HepG2 (cell line): ENCODE results near the gene ZNF189. TPM values are rescaled to one million over a fixed set of nuclear protein-coding genes. Genes with fewer than 3 reads are reported as not detected.

ENCODE experiments used
- AGO2 ChIP-seq: fragments of 200-400 bp; formaldehyde crosslinking; optimal IDR thresholded peaks from 2 replicates; pipeline ENCODE3; 2017; ENCODE audit warnings: mild to moderate bottlenecking, low read depth, low read length, moderate library complexity
- ARID2 ChIP-seq: sonication (generic); formaldehyde crosslinking; IDR thresholded peaks from 2 replicates; pipeline ENCODE4 v1.8.1; 2022; ENCODE audit warnings: mild to moderate bottlenecking, missing genetic modification reagents, borderline replicate concordance
- ASH2L ChIP-seq: fragments of 300-600, 200-600 bp; sonication (generic); IDR thresholded peaks from 2 replicates; pipeline ENCODE4 v1.7.0; 2017; ENCODE audit warnings: low read depth, mild to moderate bottlenecking, moderate library complexity, mixed read lengths, low read length; ENCODE audit not compliant: insufficient read length
- BRD4 ChIP-seq: sonication (generic); formaldehyde crosslinking; IDR thresholded peaks from 2 replicates; pipeline ENCODE4 v1.4.0; 2020; ENCODE audit warnings: missing genetic modification reagents
- HNRNPH1 ChIP-seq: fragments of 200-400 bp; formaldehyde crosslinking; optimal IDR thresholded peaks from 2 replicates; pipeline ENCODE3; 2017; ENCODE audit warnings: mild to moderate bottlenecking, low read depth, low read length
- HNRNPL ChIP-seq: fragments of 200-400 bp; formaldehyde crosslinking; IDR thresholded peaks from 2 replicates; pipeline ENCODE4 v1.6.1; 2017; ENCODE audit warnings: mild to moderate bottlenecking, low read depth, low read length
- MBNL3 ChIP-seq: fragments of 250-450 bp; sonication (Bioruptor Pico); conservative IDR thresholded peaks from 2 replicates; pipeline ENCODE4 v1.8.0; 2022; ENCODE audit warnings: mild to moderate bottlenecking, inconsistent platforms
- NAIF1 ChIP-seq: sonication (generic); formaldehyde crosslinking; IDR thresholded peaks from 2 replicates; pipeline ENCODE4 v1.5.0; 2020; ENCODE audit warnings: mild to moderate bottlenecking, missing genetic modification reagents, borderline replicate concordance
- RBM39 ChIP-seq: fragments of 200-400 bp; formaldehyde crosslinking; IDR thresholded peaks from one replicate; pipeline ENCODE4 v1.6.1; 2018; ENCODE audit warnings: antibody characterized with exemption, mild to moderate bottlenecking, low read depth, low read length; ENCODE audit not compliant: poor library complexity, severe bottlenecking
- ZBTB8A ChIP-seq: sonication (generic); formaldehyde crosslinking; IDR thresholded peaks from 2 replicates; pipeline ENCODE4 v1.4.0; 2020; ENCODE audit warnings: mild to moderate bottlenecking, low read depth, missing genetic modification reagents, borderline replicate concordance
- ZFP36 ChIP-seq: fragments of 150-350 bp; IDR thresholded peaks from 2 replicates; pipeline ENCODE4 v1.6.1; 2018; ENCODE audit warnings: borderline replicate concordance, low read length, low read depth; ENCODE audit not compliant: partially characterized antibody
- ZNF281 ChIP-seq: sonication (generic); formaldehyde crosslinking; IDR thresholded peaks from 2 replicates; pipeline ENCODE4 v1.4.0; 2020; ENCODE audit warnings: missing genetic modification reagents, borderline replicate concordance
- ZNF580 ChIP-seq: IDR thresholded peaks from 2 replicates; pipeline ENCODE4 v1.6.1; 2016; ENCODE audit warnings: low read depth, borderline replicate concordance
- ZNF83 ChIP-seq: sonication (generic); formaldehyde crosslinking; IDR thresholded peaks from 2 replicates; pipeline ENCODE4 v1.4.0; 2020; ENCODE audit warnings: missing genetic modification reagents, mild to moderate bottlenecking, borderline replicate concordance
- polyA plus RNA-seq, 8 experiments: library from polyadenylated mRNA; depleted of rRNA in 3 of 8; stranded (reverse) in 7 of 8; unstranded in 1 of 8; fragments of >200 nt; fragmentation: Illumina TruSeq in 4 of 8; extraction: Trizol in 4 of 8; gene quantifications; 2 replicates each; pipeline versions ENCODE4 v1.2.1 to v1.2.3, GENCODE V29; 2011 to 2016; ENCODE audit warnings: low read depth in 4 of 8, missing spikeins in 1 of 8, mixed read lengths in 1 of 8; ENCODE audit not compliant: insufficient read depth in 1 of 8
- total RNA-seq, 5 experiments: library from RNA; depleted of rRNA; stranded (reverse); fragments of >200 nt; fragmentation: Illumina TruSeq; extraction: Trizol; gene quantifications; 2 replicates each; pipeline ENCODE4 v1.2.3, GENCODE V29; 2016; ENCODE audit warnings: low read depth in 1 of 5
- TF ChIP-seq, protein P1 (sequence below): sonication (generic); formaldehyde crosslinking; IDR thresholded peaks from 2 replicates; pipeline ENCODE4 v1.5.0; 2020; ENCODE audit warnings: mild to moderate bottlenecking, missing genetic modification reagents
- TF ChIP-seq, protein P2 (sequence below): sonication (generic); formaldehyde crosslinking; IDR thresholded peaks from 2 replicates; pipeline ENCODE4 v1.5.0; 2020; ENCODE audit warnings: mild to moderate bottlenecking, missing genetic modification reagents

The ZNF189 gene
- total and polyA plus RNA-seq, 2 of the 13 experiments (the other 11 are each of a cell fraction or from before 2014, with no cell fraction given): 8.4 to 50.0 TPM

DNA sequence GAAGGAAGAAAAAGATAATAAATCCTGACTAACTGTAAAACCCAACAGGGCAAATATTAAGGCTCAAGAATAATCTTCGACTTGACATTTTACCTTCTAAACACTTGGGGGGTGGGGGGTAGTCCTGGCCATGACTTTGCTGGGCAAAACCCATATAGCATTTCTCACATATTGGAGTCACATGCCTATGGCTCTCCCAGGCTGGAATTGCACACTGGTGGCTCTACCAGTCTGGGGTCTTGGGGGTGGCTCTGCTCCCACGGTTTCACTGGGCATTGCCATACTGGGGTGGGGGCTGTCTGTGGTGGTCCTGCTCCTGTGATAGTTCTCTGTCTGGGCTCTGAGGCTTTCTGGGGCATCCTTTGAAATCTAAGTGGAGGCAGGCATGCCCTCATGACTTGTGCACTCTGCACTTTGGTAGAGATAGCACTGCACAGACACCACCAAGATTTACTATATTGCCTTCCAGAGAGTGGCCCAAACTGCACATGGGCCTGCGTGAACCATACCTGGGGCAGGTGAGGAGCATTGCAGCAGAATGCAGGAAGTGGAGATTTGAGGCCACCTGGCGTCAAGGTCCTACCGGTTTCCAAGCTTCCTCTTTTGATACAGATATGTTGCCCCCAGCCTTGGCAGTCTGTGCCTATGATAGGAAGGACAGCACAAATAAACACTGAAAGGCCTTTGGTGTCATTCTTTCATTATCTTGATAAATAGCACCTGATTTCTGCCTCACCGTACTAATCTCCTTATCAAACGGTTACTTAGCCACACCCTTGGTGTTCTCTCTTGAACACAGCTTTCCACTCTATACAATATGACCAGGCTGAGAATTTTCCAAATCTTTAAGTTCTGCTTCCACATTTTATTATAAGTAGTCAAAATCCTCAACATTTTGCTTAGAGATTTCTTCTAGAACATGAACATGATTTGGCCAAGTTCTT is 43.6 kb upstream of the ZNF189 start (continued):
- no peak for TF ChIP-seq HNRNPL
- TF ChIP-seq ZBTB8A (CRISPR knock-in tag): no peak
- no peak for TF ChIP-seq RBM39
- 0 out of 2 replicates have a peak, but pooled peaks have one; percentile 34 for TF ChIP-seq ZNF83
- TF ChIP-seq, protein P1, sequence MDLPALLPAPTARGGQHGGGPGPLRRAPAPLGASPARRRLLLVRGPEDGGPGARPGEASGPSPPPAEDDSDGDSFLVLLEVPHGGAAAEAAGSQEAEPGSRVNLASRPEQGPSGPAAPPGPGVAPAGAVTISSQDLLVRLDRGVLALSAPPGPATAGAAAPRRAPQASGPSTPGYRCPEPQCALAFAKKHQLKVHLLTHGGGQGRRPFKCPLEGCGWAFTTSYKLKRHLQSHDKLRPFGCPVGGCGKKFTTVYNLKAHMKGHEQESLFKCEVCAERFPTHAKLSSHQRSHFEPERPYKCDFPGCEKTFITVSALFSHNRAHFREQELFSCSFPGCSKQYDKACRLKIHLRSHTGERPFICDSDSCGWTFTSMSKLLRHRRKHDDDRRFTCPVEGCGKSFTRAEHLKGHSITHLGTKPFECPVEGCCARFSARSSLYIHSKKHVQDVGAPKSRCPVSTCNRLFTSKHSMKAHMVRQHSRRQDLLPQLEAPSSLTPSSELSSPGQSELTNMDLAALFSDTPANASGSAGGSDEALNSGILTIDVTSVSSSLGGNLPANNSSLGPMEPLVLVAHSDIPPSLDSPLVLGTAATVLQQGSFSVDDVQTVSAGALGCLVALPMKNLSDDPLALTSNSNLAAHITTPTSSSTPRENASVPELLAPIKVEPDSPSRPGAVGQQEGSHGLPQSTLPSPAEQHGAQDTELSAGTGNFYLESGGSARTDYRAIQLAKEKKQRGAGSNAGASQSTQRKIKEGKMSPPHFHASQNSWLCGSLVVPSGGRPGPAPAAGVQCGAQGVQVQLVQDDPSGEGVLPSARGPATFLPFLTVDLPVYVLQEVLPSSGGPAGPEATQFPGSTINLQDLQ (CRISPR knock-in tag): no peak
- TF ChIP-seq, protein P2, sequence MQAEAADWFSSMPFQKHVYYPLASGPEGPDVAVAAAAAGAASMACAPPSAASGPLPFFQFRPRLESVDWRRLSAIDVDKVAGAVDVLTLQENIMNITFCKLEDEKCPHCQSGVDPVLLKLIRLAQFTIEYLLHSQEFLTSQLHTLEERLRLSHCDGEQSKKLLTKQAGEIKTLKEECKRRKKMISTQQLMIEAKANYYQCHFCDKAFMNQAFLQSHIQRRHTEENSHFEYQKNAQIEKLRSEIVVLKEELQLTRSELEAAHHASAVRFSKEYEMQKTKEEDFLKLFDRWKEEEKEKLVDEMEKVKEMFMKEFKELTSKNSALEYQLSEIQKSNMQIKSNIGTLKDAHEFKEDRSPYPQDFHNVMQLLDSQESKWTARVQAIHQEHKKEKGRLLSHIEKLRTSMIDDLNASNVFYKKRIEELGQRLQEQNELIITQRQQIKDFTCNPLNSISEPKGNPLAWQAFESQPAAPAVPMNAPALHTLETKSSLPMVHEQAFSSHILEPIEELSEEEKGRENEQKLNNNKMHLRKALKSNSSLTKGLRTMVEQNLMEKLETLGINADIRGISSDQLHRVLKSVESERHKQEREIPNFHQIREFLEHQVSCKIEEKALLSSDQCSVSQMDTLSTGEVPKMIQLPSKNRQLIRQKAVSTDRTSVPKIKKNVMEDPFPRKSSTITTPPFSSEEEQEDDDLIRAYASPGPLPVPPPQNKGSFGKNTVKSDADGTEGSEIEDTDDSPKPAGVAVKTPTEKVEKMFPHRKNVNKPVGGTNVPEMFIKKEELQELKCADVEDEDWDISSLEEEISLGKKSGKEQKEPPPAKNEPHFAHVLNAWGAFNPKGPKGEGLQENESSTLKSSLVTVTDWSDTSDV: no peak
- TF ChIP-seq ARID2 (CRISPR knock-in tag): no peak
- TF ChIP-seq ZNF580 (CRISPR knock-in tag): no peak
- TF ChIP-seq HNRNPH1: no peak
- no peak for TF ChIP-seq ZNF281 (CRISPR knock-in tag)
- TF ChIP-seq MBNL3 (CRISPR knock-in tag): no peak
- TF ChIP-seq AGO2: no peak
- peak; percentile 38 for TF ChIP-seq ASH2L
- no peak for TF ChIP-seq NAIF1 (CRISPR knock-in tag)
- no peak for TF ChIP-seq ZFP36
- 0 out of 2 replicates have a peak, but pooled peaks have one; percentile 64 for TF ChIP-seq BRD4 (CRISPR knock-in tag)
